ENCODE results near the gene SLC24A3.

Gene SLC24A3

GRCh38 chr20:19460386-19460785, 247.9 kb downstream of the SLC24A3 start:
- no peak for DNase-seq (ENCODE audit: low spot score)

GRCh38 chr20:19462491-19462890, 250.0 kb downstream of the SLC24A3 start:
- DNase-seq (ENCODE audit: low spot score) = no peak

GRCh38 chr20:19463597-19463996, 251.2 kb downstream of the SLC24A3 start:
- no peak for DNase-seq (ENCODE audit: low spot score)

GRCh38 chr20:19465536-19465935, 253.1 kb downstream of the SLC24A3 start:
- no peak for DNase-seq (ENCODE audit: low spot score)

- no peak for DNase-seq (ENCODE audit: low spot score)
Measured at GRCh38 chr20:19466206-19466928, 253.9 kb downstream of the SLC24A3 start.

- no peak for DNase-seq (ENCODE audit: low spot score)
Measured at GRCh38 chr20:19473216-19473921, 260.9 kb downstream of the SLC24A3 start.

- no peak for DNase-seq (ENCODE audit: low spot score)
Measured at GRCh38 chr20:19473922-19474286, 261.5 kb downstream of the SLC24A3 start.

GRCh38 chr20:19478320-19478895, 266.0 kb downstream of the SLC24A3 start:
- DNase-seq (ENCODE audit: low spot score) = no peak

GRCh38 chr20:19482726-19483125, 270.3 kb downstream of the SLC24A3 start:
- DNase-seq (ENCODE audit: low spot score) = no peak

GRCh38 chr20:19483309-19483708, 270.9 kb downstream of the SLC24A3 start:
- no peak for DNase-seq (ENCODE audit: low spot score)

- DNase-seq (ENCODE audit: low spot score) = no peak
Measured at GRCh38 chr20:19486446-19486845, 274.0 kb downstream of the SLC24A3 start.

GRCh38 chr20:19487420-19487819, 275.0 kb downstream of the SLC24A3 start:
- no peak for DNase-seq (ENCODE audit: low spot score)

GRCh38 chr20:19491241-19491640, 278.8 kb downstream of the SLC24A3 start:
- DNase-seq (ENCODE audit: low spot score) = no peak

- DNase-seq (ENCODE audit: low spot score) = no peak
Measured at GRCh38 chr20:19492116-19492515, 279.7 kb downstream of the SLC24A3 start.

GRCh38 chr20:19492687-19493336, 280.4 kb downstream of the SLC24A3 start:
- DNase-seq (ENCODE audit: low spot score) = no peak

GRCh38 chr20:19493794-19494495, 281.5 kb downstream of the SLC24A3 start:
- DNase-seq (ENCODE audit: low spot score) = no peak

GRCh38 chr20:19495905-19496703, 283.7 kb downstream of the SLC24A3 start:
- DNase-seq (ENCODE audit: low spot score) = no peak

- no peak for DNase-seq (ENCODE audit: low spot score)
Measured at GRCh38 chr20:19497064-19497463, 284.6 kb downstream of the SLC24A3 start.

GRCh38 chr20:19498756-19499155, 286.3 kb downstream of the SLC24A3 start:
- DNase-seq (ENCODE audit: low spot score) = no peak

- no peak for DNase-seq (ENCODE audit: low spot score)
Measured at GRCh38 chr20:19501476-19502115, 289.2 kb downstream of the SLC24A3 start.

GRCh38 chr20:19502169-19502568, 289.7 kb downstream of the SLC24A3 start:
- DNase-seq (ENCODE audit: low spot score) = no peak
